NCI-H2081 treated with DMSO at 0.1 percent for 48 hours (cell line): ENCODE measurements around the gene CNTNAP5.

Source experiments
- DNase-seq: peaks from one replicate; lab custom pipeline; 2025; lab: John Stamatoyannopoulos, UW

CNTNAP5 gene

GRCh38 chr2:124898827-124899226 lies 873.7 kb downstream of the CNTNAP5 start:
- DNase-seq: no peak

DNA sequence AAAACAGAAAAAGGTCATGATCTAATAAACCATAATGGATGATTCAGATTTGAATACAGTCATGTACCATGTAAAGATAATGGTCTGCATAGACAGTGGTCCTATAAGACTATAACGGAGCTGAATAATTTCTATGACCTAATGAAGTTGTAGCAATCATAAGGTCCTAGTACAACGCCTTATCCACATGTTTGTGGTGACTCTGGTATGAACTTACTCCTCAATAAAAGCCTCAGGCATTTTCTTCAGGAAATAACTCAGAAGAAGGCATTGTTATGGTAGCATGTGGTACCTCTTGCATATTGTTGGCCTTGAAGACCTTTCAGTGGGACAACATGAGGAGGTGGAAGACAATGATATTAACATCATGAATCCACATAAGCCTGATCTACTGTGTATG lies 883.3 kb downstream of the CNTNAP5 start:
- DNase-seq: no peak

DNA sequence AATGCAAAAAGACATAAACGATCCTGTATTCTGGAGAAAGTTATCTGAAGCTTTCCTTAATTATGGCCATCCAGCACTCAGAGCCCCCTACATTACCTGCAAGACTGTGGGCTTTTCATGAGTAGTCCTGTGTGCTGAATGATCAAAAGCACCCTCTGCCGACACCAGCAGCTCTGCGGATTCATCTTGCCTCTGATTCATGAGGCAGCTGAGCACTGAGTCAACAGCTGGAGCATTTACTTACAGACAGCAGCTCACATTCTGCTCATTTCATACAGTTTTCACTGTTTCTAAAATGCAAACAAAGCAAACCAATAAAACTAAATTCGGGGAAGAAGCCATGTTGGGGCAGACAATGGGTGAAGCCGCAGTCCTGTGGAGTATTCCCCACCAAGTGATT lies 886.5 kb downstream of the CNTNAP5 start:
- DNase-seq: no peak

DNA sequence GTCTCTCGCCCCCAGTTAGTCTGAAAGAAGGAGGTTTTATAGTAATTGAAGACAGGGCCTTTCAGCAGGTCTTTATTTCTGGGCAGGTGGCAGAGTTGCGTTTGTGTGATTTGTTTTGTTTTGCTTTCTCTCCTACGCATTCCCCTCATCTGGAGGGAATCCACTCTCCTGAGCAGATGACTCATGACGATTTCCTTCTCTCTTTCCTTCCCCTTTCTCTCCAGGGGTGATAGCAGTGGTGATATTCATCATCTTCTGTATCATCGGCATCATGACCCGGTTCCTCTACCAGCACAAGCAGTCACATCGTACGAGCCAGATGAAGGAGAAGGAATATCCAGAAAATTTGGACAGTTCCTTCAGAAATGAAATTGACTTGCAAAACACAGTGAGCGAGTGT lies 888.8 kb downstream of the CNTNAP5 start:
- no peak for DNase-seq

- DNase-seq: no peak
These were observed 890.5 kb downstream of the CNTNAP5 start for GRCh38 chr2:124915567-124915966.

DNA sequence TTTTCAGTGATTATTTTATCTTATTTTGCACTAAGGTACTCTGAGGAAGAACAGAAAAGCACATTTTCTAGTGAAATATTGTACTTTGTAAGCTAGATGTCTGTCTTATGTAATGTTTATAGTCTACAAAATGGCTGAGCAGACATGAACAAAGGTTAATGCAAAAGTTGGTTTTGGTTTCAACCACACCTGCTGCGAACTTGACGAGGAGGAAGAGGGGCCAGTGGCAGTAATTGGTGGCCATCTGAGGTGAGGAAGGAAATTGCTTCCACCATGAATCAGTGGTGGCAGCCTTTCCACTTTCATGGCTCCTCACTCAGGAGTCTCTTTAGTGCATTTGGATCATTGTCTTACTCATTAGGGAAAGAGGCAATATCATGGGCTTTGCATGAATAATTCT lies 894.2 kb downstream of the CNTNAP5 start:
- no peak for DNase-seq

- DNase-seq: no peak
These were observed 895.4 kb downstream of the CNTNAP5 start for GRCh38 chr2:124920448-124920847.

- no peak for DNase-seq
These were observed 896.1 kb downstream of the CNTNAP5 start for GRCh38 chr2:124921191-124921590.

GRCh38 chr2:124923097-124923496 lies 898.0 kb downstream of the CNTNAP5 start:
- no peak for DNase-seq

DNA sequence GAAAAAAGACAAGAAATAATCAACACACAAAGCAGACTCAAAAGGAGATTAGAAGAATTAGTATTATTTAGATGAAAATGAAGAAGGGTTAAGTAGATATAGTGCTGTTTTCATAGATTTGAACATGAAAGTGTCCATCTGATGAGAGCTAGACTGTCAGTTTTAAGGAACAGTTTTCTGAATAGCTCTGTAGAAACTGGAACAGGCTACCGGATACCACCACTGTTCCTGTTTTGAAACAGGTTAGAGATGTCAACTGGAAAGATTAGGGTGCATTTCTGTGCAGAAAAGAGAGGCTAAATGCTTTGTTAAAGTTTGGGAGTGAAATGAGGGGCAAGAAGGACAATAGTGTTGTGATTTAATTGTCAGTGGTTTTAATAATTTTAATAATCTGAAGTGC lies 908.8 kb downstream of the CNTNAP5 start:
- DNase-seq: no peak

DNA sequence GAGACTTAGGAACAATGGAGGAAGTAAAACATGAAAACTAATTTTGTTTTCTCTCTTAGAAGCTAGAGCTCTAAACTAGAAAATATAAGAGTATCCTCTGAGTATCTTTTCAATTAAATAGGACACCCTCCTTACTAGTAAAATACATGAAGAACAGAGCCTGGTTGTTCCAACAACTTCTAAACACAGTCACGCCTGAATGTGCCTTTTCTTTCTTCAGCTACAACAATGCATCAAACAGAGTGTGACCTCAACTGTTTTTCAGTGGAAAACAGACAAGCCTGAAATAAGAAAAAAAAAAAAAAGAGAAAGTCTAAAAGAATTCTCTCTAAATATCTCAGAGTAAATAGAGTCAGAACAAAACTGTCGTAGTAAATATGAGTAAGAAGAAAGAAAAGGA lies 928.8 kb downstream of the CNTNAP5 start:
- DNase-seq: no peak

GRCh38 chr2:124959581-124959980 lies 934.5 kb downstream of the CNTNAP5 start:
- DNase-seq: no peak

DNA sequence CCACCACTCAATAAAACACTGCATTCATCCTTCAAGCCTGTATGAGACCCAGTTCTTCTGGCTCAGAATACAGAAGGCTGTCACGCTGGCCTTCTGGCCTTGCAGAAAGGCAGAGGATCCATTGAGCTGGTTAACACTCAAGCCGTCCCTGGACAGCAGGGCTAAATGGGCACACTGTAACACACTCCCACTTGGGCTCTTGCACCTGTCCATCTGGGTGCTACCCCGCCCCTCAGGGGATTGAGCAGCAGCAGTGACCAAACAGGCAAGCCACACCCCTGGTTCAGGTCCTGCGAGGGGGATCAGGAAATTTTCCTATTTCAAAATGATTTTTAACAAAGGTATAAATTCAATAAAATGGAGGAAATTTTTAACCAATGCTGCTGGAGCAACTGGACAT lies 936.0 kb downstream of the CNTNAP5 start:
- DNase-seq: no peak
